GM12892 (cell line): Measurements from ENCODE around the gene PLCD3.

Source experiments
- POLR2AphosphoS5 ChIP-seq: IDR thresholded peaks from 2 replicates; pipeline ENCODE4 v1.6.1; 2011; ENCODE audit warnings: low read depth, low read length, control low read depth
- TAF1 ChIP-seq: IDR thresholded peaks from 2 replicates; pipeline ENCODE4 v1.6.1; 2011; ENCODE audit warnings: low read depth, mild to moderate bottlenecking, control low read depth, low read length, borderline replicate concordance

GRCh38 chr17:45170280-45170930 is 38.1 kb upstream of the PLCD3 start:
- TF ChIP-seq TAF1 (no peak), POLR2AphosphoS5 (no peak)
